ENCODE results near the gene GDF10.

GDF10 gene

GRCh38 chr10:47317251-47317650 lies 17.3 kb downstream of the GDF10 start:
- DNase-seq: no peak

- no peak for DNase-seq
Observed at GRCh38 chr10:47318706-47319105, 18.7 kb downstream of the GDF10 start.

- no peak for DNase-seq
Observed at GRCh38 chr10:47319784-47320183, 19.8 kb downstream of the GDF10 start.

GRCh38 chr10:47320812-47321211 lies 20.8 kb downstream of the GDF10 start:
- no peak for DNase-seq

- no peak for DNase-seq
Observed at GRCh38 chr10:47321521-47322195, 21.7 kb downstream of the GDF10 start.

- no peak for DNase-seq
Observed at GRCh38 chr10:47322300-47323061, 22.5 kb downstream of the GDF10 start, which contains the start of gene GDF2. Gene GDF2 (plus strand): TSS chr10:47322454. CDS start chr10:47322669, 215 bp downstream.

GRCh38 chr10:47323087-47323486 lies 23.1 kb downstream of the GDF10 start:
- DNase-seq: no peak

GRCh38 chr10:47323636-47324296 lies 23.8 kb downstream of the GDF10 start:
- DNase-seq: no peak

GRCh38 chr10:47325303-47326291 lies 25.6 kb downstream of the GDF10 start:
- no peak for DNase-seq

- DNase-seq: no peak
Observed at GRCh38 chr10:47326306-47326926, 26.4 kb downstream of the GDF10 start.

- DNase-seq: no peak
Observed at GRCh38 chr10:47326927-47327330, 26.9 kb downstream of the GDF10 start.

GRCh38 chr10:47329855-47330254 lies 29.9 kb downstream of the GDF10 start:
- no peak for DNase-seq

- DNase-seq: no peak
Observed at GRCh38 chr10:47330366-47330765, 30.4 kb downstream of the GDF10 start.

GRCh38 chr10:47330804-47331203 lies 30.8 kb downstream of the GDF10 start:
- DNase-seq: no peak

- DNase-seq: no peak
Observed at GRCh38 chr10:47331491-47331890, 31.5 kb downstream of the GDF10 start.

- no peak for DNase-seq
Observed at GRCh38 chr10:47331954-47332353, 32.0 kb downstream of the GDF10 start.

- DNase-seq: no peak
Observed at GRCh38 chr10:47332371-47332770, 32.4 kb downstream of the GDF10 start.

- DNase-seq: no peak
Observed at GRCh38 chr10:47332946-47333345, 32.9 kb downstream of the GDF10 start.

- DNase-seq: no peak
Observed at GRCh38 chr10:47333532-47333931, 33.5 kb downstream of the GDF10 start.

GRCh38 chr10:47334466-47335295 lies 34.7 kb downstream of the GDF10 start:
- no peak for DNase-seq

GRCh38 chr10:47335906-47336305 lies 35.9 kb downstream of the GDF10 start:
- DNase-seq: no peak

All from activated CD4-positive, alpha-beta T cell treated with anti-CD3 and anti-CD28 coated beads for 4 hours (primary cell).